ENCODE results near the gene RBBP8.

RBBP8 gene

GRCh38 chr18:22914633-22915032 is 18.5 kb upstream of the RBBP8 start:
- DNase-seq (ENCODE audit: low spot score) (no peak), ATAC-seq (ENCODE audit: low read depth) (0 out of 3 replicates have a peak, but pooled peaks have one; percentile 34)
- peak overlapping the region; percentile 77 for H3K27ac ChIP-seq (ENCODE audit: poor library complexity, severe bottlenecking)
- H3K9me3 ChIP-seq (ENCODE audit: severe bottlenecking), result no peaks in the 10 kb centered on the region
- H3K36me3 ChIP-seq (ENCODE audit: low read depth), result peaks cover 39% of the 10 kb centered on the region
- no peaks in the 10 kb centered on the region for H3K27me3 ChIP-seq (ENCODE audit: insufficient read depth, poor library complexity, severe bottlenecking)
- peak overlapping the region; percentile 31 for H3K4me3 ChIP-seq (ENCODE audit: severe bottlenecking)
- TF ChIP-seq, protein P1, sequence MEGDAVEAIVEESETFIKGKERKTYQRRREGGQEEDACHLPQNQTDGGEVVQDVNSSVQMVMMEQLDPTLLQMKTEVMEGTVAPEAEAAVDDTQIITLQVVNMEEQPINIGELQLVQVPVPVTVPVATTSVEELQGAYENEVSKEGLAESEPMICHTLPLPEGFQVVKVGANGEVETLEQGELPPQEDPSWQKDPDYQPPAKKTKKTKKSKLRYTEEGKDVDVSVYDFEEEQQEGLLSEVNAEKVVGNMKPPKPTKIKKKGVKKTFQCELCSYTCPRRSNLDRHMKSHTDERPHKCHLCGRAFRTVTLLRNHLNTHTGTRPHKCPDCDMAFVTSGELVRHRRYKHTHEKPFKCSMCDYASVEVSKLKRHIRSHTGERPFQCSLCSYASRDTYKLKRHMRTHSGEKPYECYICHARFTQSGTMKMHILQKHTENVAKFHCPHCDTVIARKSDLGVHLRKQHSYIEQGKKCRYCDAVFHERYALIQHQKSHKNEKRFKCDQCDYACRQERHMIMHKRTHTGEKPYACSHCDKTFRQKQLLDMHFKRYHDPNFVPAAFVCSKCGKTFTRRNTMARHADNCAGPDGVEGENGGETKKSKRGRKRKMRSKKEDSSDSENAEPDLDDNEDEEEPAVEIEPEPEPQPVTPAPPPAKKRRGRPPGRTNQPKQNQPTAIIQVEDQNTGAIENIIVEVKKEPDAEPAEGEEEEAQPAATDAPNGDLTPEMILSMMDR (IDR thresholded peaks at IDR 0.05; ENCODE audit: poor library complexity, severe bottlenecking), result no peak
- H3K4me1 ChIP-seq (ENCODE audit: insufficient read depth, poor library complexity, severe bottlenecking), result peaks cover 37% of the 10 kb centered on the region

- H3K4me1 ChIP-seq (ENCODE audit: insufficient read depth, poor library complexity, severe bottlenecking), result peaks cover 42% of the 10 kb centered on the region
- ATAC-seq (ENCODE audit: low read depth) (no peak), DNase-seq (ENCODE audit: low spot score) (no peak)
- H3K4me3 ChIP-seq (ENCODE audit: severe bottlenecking), result peak overlapping the region; percentile 31
- TF ChIP-seq, protein P1 (IDR thresholded peaks at IDR 0.05; ENCODE audit: poor library complexity, severe bottlenecking), result no peak
- H3K27me3 ChIP-seq (ENCODE audit: insufficient read depth, poor library complexity, severe bottlenecking), result no peaks in the 10 kb centered on the region
- H3K36me3 ChIP-seq (ENCODE audit: low read depth), result peaks cover 46% of the 10 kb centered on the region
- H3K9me3 ChIP-seq (ENCODE audit: severe bottlenecking), result no peaks in the 10 kb centered on the region
- peak overlapping the region; percentile 77 for H3K27ac ChIP-seq (ENCODE audit: poor library complexity, severe bottlenecking)
These were observed 17.8 kb upstream of the RBBP8 start for GRCh38 chr18:22915337-22915736.

DNA sequence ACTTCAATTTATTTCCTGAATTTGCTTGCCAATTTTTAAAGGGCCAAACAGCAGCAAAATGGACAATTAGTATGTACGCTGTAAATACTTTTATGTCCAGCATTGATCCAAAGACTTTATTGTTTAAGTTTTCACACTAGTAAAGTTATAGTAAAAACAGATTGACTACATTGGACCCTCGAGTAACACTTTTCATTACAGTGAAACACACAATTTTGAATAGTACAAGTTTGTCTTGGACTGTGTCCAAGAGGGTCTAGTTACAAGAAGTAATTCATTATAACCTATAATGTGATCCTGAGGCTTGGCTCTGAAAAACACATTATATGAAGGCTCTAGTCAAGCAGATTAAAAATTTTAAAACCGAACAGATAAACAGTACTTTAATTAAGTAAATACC is 11.4 kb upstream of the RBBP8 start:
- peaks cover 63% of the 10 kb centered on the region for H3K36me3 ChIP-seq (ENCODE audit: low read depth)
- peaks cover 15% of the 10 kb centered on the region for H3K4me1 ChIP-seq (ENCODE audit: insufficient read depth, poor library complexity, severe bottlenecking)
- DNase-seq (ENCODE audit: low spot score) (no peak), ATAC-seq (ENCODE audit: low read depth) (no peak)
- H3K27ac ChIP-seq (ENCODE audit: poor library complexity, severe bottlenecking), result no peak overlapping the region
- TF ChIP-seq, protein P1 (IDR thresholded peaks at IDR 0.05; ENCODE audit: poor library complexity, severe bottlenecking), result no peak
- no peak overlapping the region for H3K4me3 ChIP-seq (ENCODE audit: severe bottlenecking)
- no peaks in the 10 kb centered on the region for H3K27me3 ChIP-seq (ENCODE audit: insufficient read depth, poor library complexity, severe bottlenecking)
- H3K9me3 ChIP-seq (ENCODE audit: severe bottlenecking), result no peaks in the 10 kb centered on the region

DNA sequence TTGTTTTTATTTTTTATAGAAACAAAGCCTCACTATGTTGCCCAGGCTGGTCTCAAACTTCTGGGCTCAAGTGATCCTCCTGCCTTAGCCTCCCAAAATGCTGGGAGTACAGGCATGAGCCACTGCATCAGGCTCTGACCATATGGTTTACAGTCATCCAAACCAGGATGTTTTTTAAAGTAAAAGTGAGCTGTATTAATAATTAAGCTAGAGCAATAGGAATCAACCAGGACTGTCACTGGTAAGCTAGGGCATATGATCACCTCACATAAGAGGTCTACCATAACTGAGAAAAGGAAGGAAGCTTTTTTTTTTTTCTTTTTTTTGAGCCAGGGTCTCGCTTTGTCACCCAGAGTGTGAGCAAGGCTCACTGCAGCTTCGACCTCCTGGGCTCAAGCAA is 8.5 kb upstream of the RBBP8 start:
- ATAC-seq (ENCODE audit: low read depth), result no peak
- Histone ChIP-seq H3K4me1 (ENCODE audit: insufficient read depth, poor library complexity, severe bottlenecking) (peaks cover 11% of the 10 kb centered on the region), H3K9me3 (ENCODE audit: severe bottlenecking) (no peaks in the 10 kb centered on the region), H3K36me3 (ENCODE audit: low read depth) (peaks cover 42% of the 10 kb centered on the region), H3K27ac (ENCODE audit: poor library complexity, severe bottlenecking) (no peak overlapping the region), H3K4me3 (ENCODE audit: severe bottlenecking) (no peak overlapping the region), H3K27me3 (ENCODE audit: insufficient read depth, poor library complexity, severe bottlenecking) (no peaks in the 10 kb centered on the region)
- no peak for DNase-seq (ENCODE audit: low spot score)
- TF ChIP-seq, protein P1 (IDR thresholded peaks at IDR 0.05; ENCODE audit: poor library complexity, severe bottlenecking), result no peak

DNA sequence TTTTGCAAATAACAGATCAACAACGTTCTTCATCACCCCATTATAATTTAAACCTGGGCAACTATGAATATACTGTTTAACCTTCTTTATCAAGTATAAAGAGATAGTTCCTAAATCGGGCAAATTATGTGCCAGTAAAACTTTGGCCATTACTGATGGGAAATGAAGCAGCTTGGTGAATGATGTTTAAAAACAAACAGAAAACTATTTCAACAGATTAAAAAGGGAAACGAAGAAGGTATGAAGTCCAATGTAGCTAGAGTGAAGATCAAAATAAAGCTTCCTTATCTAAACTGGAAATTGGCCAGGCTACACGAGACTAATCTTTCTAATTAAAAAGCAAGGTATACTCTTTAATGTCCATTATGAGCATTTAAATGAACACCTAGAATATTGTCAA is 6.7 kb upstream of the RBBP8 start:
- DNase-seq (ENCODE audit: low spot score) (no peak), ATAC-seq (ENCODE audit: low read depth) (no peak)
- Histone ChIP-seq H3K36me3 (ENCODE audit: low read depth) (peaks cover 43% of the 10 kb centered on the region), H3K9me3 (ENCODE audit: severe bottlenecking) (no peaks in the 10 kb centered on the region), H3K27me3 (ENCODE audit: insufficient read depth, poor library complexity, severe bottlenecking) (no peaks in the 10 kb centered on the region), H3K4me1 (ENCODE audit: insufficient read depth, poor library complexity, severe bottlenecking) (peaks cover 8% of the 10 kb centered on the region), H3K27ac (ENCODE audit: poor library complexity, severe bottlenecking) (no peak overlapping the region), H3K4me3 (ENCODE audit: severe bottlenecking) (no peak overlapping the region)
- TF ChIP-seq, protein P1 (IDR thresholded peaks at IDR 0.05; ENCODE audit: poor library complexity, severe bottlenecking), result no peak

All from RWPE2 (cell line).